Endodermal cell (in vitro differentiated cells): Measurements from ENCODE around the gene GAL3ST1. TPM values are rescaled to one million over a fixed set of nuclear protein-coding genes. Genes with fewer than 3 reads are reported as not detected.

Experiments
- DNase-seq: peaks from one replicate; pipeline ENCODE4 v3.0.0-alpha.2; 2017
- H3K27ac ChIP-seq: 2 replicates; pipeline ENCODE4 v1.5.1; 2013; ENCODE audit warnings: mild to moderate bottlenecking, low read depth, low read length, moderate library complexity
- H3K27me3 ChIP-seq: 2 replicates; pipeline ENCODE4 v1.6.1; 2013; ENCODE audit warnings: mild to moderate bottlenecking, low read length, moderate library complexity; ENCODE audit not compliant: insufficient read depth, control insufficient read depth, poor library complexity, severe bottlenecking
- H3K36me3 ChIP-seq: 2 replicates; pipeline ENCODE4 v1.7.0; 2013; ENCODE audit warnings: mild to moderate bottlenecking, low read length, moderate library complexity; ENCODE audit not compliant: control insufficient read depth, insufficient read depth
- H3K4me1 ChIP-seq: one replicate; pipeline ENCODE4 v1.7.0; 2013; ENCODE audit warnings: low read length; ENCODE audit not compliant: control insufficient read depth, insufficient read depth
- H3K4me3 ChIP-seq: 2 replicates; pipeline ENCODE4 v1.5.1; 2013; ENCODE audit warnings: mild to moderate bottlenecking, low read length, moderate library complexity
- H3K9ac ChIP-seq: 2 replicates; pipeline ENCODE4 v1.6.1; 2013; ENCODE audit warnings: mild to moderate bottlenecking, low read length, moderate library complexity; ENCODE audit not compliant: poor library complexity, severe bottlenecking; ENCODE audit errors: extremely low read depth
- H3K9me3 ChIP-seq: 2 replicates; pipeline ENCODE4 v1.6.1; 2013; ENCODE audit warnings: mild to moderate bottlenecking, low read length, moderate library complexity; ENCODE audit not compliant: control insufficient read depth
- H3K27ac Mint-ChIP-seq: 2 replicates; pipeline ENCODE4 v1.8.0; 2020; ENCODE audit warnings: mixed read lengths
- H3K27me3 Mint-ChIP-seq: 2 replicates; pipeline ENCODE4 v1.8.0; 2021; ENCODE audit warnings: mild to moderate bottlenecking, mixed read lengths; ENCODE audit not compliant: insufficient read depth
- H3K36me3 Mint-ChIP-seq: 2 replicates; pipeline ENCODE4 v1.8.0; 2020; ENCODE audit warnings: low read depth, mixed read lengths
- H3K4me1 Mint-ChIP-seq: 2 replicates; pipeline ENCODE4 v1.8.0; 2020; ENCODE audit warnings: mixed read lengths
- H3K4me3 Mint-ChIP-seq: 2 replicates; pipeline ENCODE4 v1.8.0; 2020; ENCODE audit warnings: mild to moderate bottlenecking, moderate library complexity, mixed read lengths
- H3K9me3 Mint-ChIP-seq: 2 replicates; pipeline ENCODE4 v1.8.0; 2020; ENCODE audit warnings: mild to moderate bottlenecking, mixed read lengths
- CTCF ChIP-seq: fragments of 200-600 bp; sonication (generic); conservative IDR thresholded peaks from 2 replicates; pipeline ENCODE4 v1.5.0; 2021; ENCODE audit warnings: antibody characterized with exemption, mild to moderate bottlenecking
- WGBS, 2 experiments: methylation state at CpG; one replicate each; pipeline versions ENCODE4 v1.1.5 to v1.1.7; 2013; ENCODE audit warnings: missing lambda C conversion rate in 2 of 2, mixed read lengths in 1 of 2; ENCODE audit not compliant: insufficient coverage in 1 of 2, insufficient read length in 1 of 2; 5-methylcytosine and 5-hydroxymethylcytosine counted together
- total RNA-seq, 2 donors: library from RNA; stranded (reverse); fragmentation: NEBNext Ultra II Directional in 1 of 2; extraction: Animal tissue kit (Norgen Biotek cat#: 25700) in 1 of 2; gene quantifications; 2 replicates in 1 of 2; 3 replicates in 1 of 2; pipeline ENCODE4 v1.2.1, GENCODE V29; 2021

The GAL3ST1 gene
- total RNA-seq, 2 donors from 2014 or later, result 26.4 to 28.3 TPM

- 5 to 10% methylated on average over 7 to 21 of the region's 24 CpGs for WGBS, 2 experiments
These were observed 32.2 kb upstream of the GAL3ST1 start, which contains the start of gene TCN2 for GRCh38 chr22:30606455-30607299. Gene TCN2, plus strand, starts transcription at chr22:30607174. Its CDS starts 158 bp downstream, at chr22:30607332.

GRCh38 chr22:30605449-30606110 is 31.1 kb upstream of the GAL3ST1 start:
- H3K4me3 ChIP-seq, result peak overlapping the region; percentile 77
- Mint-ChIP-seq H3K4me1 (peaks cover 50% of the 10 kb centered on the region), H3K27ac (peak overlapping the region; percentile 98), H3K4me3 (peak overlapping the region; percentile 69), H3K9me3 (peaks cover 2% of the 10 kb centered on the region), H3K27me3 (no peaks in the 10 kb centered on the region), H3K36me3 (peaks cover 14% of the 10 kb centered on the region)
- peak; percentile 76 for DNase-seq
- no peaks in the 10 kb centered on the region for H3K27me3 ChIP-seq
- peaks cover 8% of the 10 kb centered on the region for H3K4me1 ChIP-seq
- WGBS, 2 experiments, result 67 to 72% methylated on average over 5 to 9 of the region's 9 CpGs
- peak overlapping the region; percentile 70 for H3K9ac ChIP-seq
- H3K36me3 ChIP-seq, result peaks cover 6% of the 10 kb centered on the region
- TF ChIP-seq CTCF, result peak; percentile 89
- peak overlapping the region; percentile 61 for H3K27ac ChIP-seq
- no peaks in the 10 kb centered on the region for H3K9me3 ChIP-seq

More at GRCh38 chr22:30606455-30607299, 32.2 kb upstream of the GAL3ST1 start, which contains the start of gene TCN2:
- no peaks in the 10 kb centered on the region for H3K27me3 ChIP-seq
- Mint-ChIP-seq H3K27ac (peak within 1 kb of the TSS; percentile 98), H3K9me3 (peaks cover 2% of the 10 kb centered on the region), H3K4me3 (peak within 1 kb of the TSS; percentile 69), H3K4me1 (peaks cover 50% of the 10 kb centered on the region), H3K36me3 (peaks cover 25% of the 10 kb centered on the region), H3K27me3 (no peaks in the 10 kb centered on the region)
- no peak for TF ChIP-seq CTCF
- peak within 1 kb of the TSS; percentile 86 for H3K4me3 ChIP-seq
- peaks cover 16% of the 10 kb centered on the region for H3K36me3 ChIP-seq
- H3K9ac ChIP-seq, result peak within 1 kb of the TSS; percentile 79
- peak within 1 kb of the TSS; percentile 95 for H3K27ac ChIP-seq
- peak; percentile 97 for DNase-seq
- peaks cover 8% of the 10 kb centered on the region for H3K4me1 ChIP-seq
- no peaks in the 10 kb centered on the region for H3K9me3 ChIP-seq

GRCh38 chr22:30604723-30605122 is 30.3 kb upstream of the GAL3ST1 start:
- Mint-ChIP-seq H3K27ac (no peak overlapping the region), H3K4me1 (peaks cover 43% of the 10 kb centered on the region)
- WGBS, 2 experiments, result 98 to 100% methylated on average over 1 to 2 of the region's 2 CpGs

More at GRCh38 chr22:30604723-30605122, 30.3 kb upstream of the GAL3ST1 start:
- Mint-ChIP-seq H3K27me3 (no peaks in the 10 kb centered on the region), H3K36me3 (peaks cover 8% of the 10 kb centered on the region), H3K9me3 (peaks cover 2% of the 10 kb centered on the region), H3K4me3 (no peak overlapping the region)
- no peak overlapping the region for H3K4me3 ChIP-seq
- H3K36me3 ChIP-seq, result no peaks in the 10 kb centered on the region
- H3K9me3 ChIP-seq, result no peaks in the 10 kb centered on the region
- H3K9ac ChIP-seq, result no peak overlapping the region
- H3K27me3 ChIP-seq, result no peaks in the 10 kb centered on the region
- H3K4me1 ChIP-seq, result peaks cover 8% of the 10 kb centered on the region
- no peak overlapping the region for H3K27ac ChIP-seq
- DNase-seq, result no peak
- TF ChIP-seq CTCF, result no peak
